ENCODE measurements around the gene SMARCD3. TPM values are rescaled to one million over a fixed set of nuclear protein-coding genes. Genes with fewer than 3 reads are reported as not detected.

SMARCD3 gene
- total RNA-seq, 1 experiment from 2014 or later = 27.8 TPM

- Histone ChIP-seq H3K27ac (ENCODE audit: low read length) (no peak overlapping the region), H3K9me3 (ENCODE audit: control insufficient read depth, insufficient read depth, low read depth, low read length) (no peaks in the 10 kb centered on the region), H3K36me3 (ENCODE audit: control insufficient read depth, insufficient read depth, low read length) (no peaks in the 10 kb centered on the region), H3K27me3 (ENCODE audit: control insufficient read depth, insufficient read depth, low read length) (no peaks in the 10 kb centered on the region), H3K4me1 (ENCODE audit: control insufficient read depth, insufficient read depth, low read length) (peaks cover 5% of the 10 kb centered on the region; the same call in 1 of the 2 replicates), H3K4me3 (ENCODE audit: low read depth in 2 of 2, low read length in 2 of 2) (peak overlapping the region; percentile 38 to 40)
- in situ Hi-C loops (cut with HindIII; ENCODE audit: low pct_unique_long_range_greater_than_20kb, low sequenced_read_pairs) (no loop called here), intact Hi-C loops (cut with micrococcal nuclease; ENCODE audit: unreplicated experiment) (no loop called here)
- TF ChIP-seq REST (IDR thresholded peaks at IDR 0.05; ENCODE audit: insufficient read depth in 1 of 2, low read depth in 2 of 2, low read length in 1 of 2) (no peak), TCF7L2 (IDR thresholded peaks at IDR 0.05; ENCODE audit: low read depth, low read length) (no peak), CTCF (IDR thresholded peaks at IDR 0.05) (no peak), SIN3A (IDR thresholded peaks at IDR 0.05; ENCODE audit: borderline replicate concordance, insufficient read depth, low read depth, low read length) (no peak), POLR2AphosphoS5 (IDR thresholded peaks at IDR 0.05; ENCODE audit: low read depth, low read length) (no peak)
- no TSS peak for BruUV-seq (replicated peaks)
- DNase-seq (ENCODE audit: low read depth, low spot score) = no peak
- ChIA-PET POLR2A (interaction anchor here (0.5 to 0.6 kb wide), 2 partner anchors 9 to 53 kb away, joined by 3 to 9 read pairs; no protein-coding TSS in a partner anchor), CTCF (interaction anchor here (0.7 kb wide), 1 partner anchor 31 kb away, joined by 3 read pairs; no protein-coding TSS in a partner anchor)
- ATAC-seq = peak; percentile 91
These were observed 28.4 kb upstream of the SMARCD3 start for GRCh38 chr7:151276666-151277590.

- Histone ChIP-seq H3K4me3 (ENCODE audit: low read depth in 2 of 2, low read length in 2 of 2) (peak overlapping the region in 1 of 2 experiments; percentile 40; a peak in 2 of 4 replicates), H3K27ac (ENCODE audit: low read length) (no peak overlapping the region), H3K27me3 (ENCODE audit: control insufficient read depth, insufficient read depth, low read length) (no peaks in the 10 kb centered on the region), H3K9me3 (ENCODE audit: control insufficient read depth, insufficient read depth, low read depth, low read length) (no peaks in the 10 kb centered on the region), H3K36me3 (ENCODE audit: control insufficient read depth, insufficient read depth, low read length) (no peaks in the 10 kb centered on the region), H3K4me1 (ENCODE audit: control insufficient read depth, insufficient read depth, low read length) (peaks cover 5% of the 10 kb centered on the region; the same call in 1 of the 2 replicates)
- CTCF ChIA-PET = no interaction called here
- TF ChIP-seq POLR2AphosphoS5 (IDR thresholded peaks at IDR 0.05; ENCODE audit: low read depth, low read length) (no peak), REST (IDR thresholded peaks at IDR 0.05; ENCODE audit: insufficient read depth in 1 of 2, low read depth in 2 of 2, low read length in 1 of 2) (no peak), CTCF (IDR thresholded peaks at IDR 0.05) (no peak), TCF7L2 (IDR thresholded peaks at IDR 0.05; ENCODE audit: low read depth, low read length) (no peak), SIN3A (IDR thresholded peaks at IDR 0.05; ENCODE audit: borderline replicate concordance, insufficient read depth, low read depth, low read length) (no peak)
- in situ Hi-C loops (cut with HindIII; ENCODE audit: low pct_unique_long_range_greater_than_20kb, low sequenced_read_pairs) (no loop called here), intact Hi-C loops (cut with micrococcal nuclease; ENCODE audit: unreplicated experiment) (no loop called here)
- DNase-seq (ENCODE audit: low read depth, low spot score) = no peak
- POLR2A ChIA-PET = no interaction called here
- ATAC-seq = peak; percentile 24
- no TSS peak for BruUV-seq (replicated peaks)
These were observed 27.5 kb upstream of the SMARCD3 start for GRCh38 chr7:151275813-151276577.

Measured in Panc1 (cell line).